ENCODE data around the gene MTMR3.

MTMR3 gene

DNA sequence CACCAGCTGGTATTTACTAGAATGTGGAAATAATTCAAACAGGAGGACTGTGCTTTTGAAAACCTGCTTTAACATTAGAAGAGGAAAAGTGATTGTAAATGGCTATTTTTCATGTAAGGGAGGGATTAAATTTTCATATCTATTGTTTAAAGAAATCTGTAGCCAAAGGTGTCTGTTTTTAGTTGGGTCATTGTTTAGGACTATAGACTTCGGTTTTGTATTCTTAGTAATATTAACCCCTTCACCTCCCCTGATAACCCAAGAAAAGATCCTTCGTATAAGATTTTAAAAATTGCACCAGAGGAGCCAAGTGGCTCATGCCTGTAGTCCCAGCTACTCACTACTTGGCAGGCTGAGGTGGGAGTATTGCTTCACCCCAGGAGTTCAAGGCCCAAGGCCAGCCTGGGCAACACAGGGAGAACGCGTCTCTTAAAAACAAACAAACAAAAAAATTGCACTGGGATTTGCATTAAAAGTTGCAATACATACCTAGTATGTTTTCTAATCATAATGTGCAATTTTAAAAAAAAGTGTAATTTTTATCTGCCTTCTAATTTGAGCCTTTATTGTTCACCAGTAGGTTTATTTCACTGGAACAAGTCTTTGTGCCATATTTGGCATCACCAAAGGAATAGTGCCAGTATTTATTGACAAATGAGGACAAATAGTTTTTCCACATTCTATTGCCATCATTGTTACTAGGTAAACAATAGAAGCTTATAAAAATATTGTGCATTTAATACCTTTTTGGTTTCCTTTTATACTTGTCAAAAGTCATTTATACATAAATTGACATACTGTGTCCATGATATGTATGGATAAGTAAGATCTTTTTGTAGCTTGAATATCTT lies 34.3 kb downstream of the MTMR3 start:
- DNase-seq = no peak

DNA sequence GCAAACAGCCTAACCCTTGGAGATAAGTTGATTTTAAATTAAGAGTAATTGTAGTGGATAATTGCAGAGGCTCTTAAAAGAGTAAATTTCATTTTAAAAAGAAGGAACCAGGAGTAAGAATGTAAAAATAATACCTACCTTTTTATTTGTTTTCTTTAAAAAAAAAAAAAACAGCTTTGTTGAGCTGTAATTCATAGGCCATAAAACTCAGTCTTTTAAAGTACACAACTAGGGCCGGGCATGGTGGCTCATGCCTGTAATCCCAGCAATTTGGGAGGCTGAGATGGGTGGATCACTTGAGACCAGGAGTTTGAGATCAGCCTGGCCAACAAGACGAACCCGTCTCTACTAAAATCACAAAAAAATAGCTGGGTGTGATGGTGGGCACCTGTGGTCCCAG lies 42.4 kb downstream of the MTMR3 start:
- no peak for DNase-seq

GRCh38 chr22:29926057-29926456 lies 43.1 kb downstream of the MTMR3 start:
- no peak for DNase-seq

GRCh38 chr22:29932136-29932535 lies 49.2 kb downstream of the MTMR3 start:
- DNase-seq = no peak

DNA sequence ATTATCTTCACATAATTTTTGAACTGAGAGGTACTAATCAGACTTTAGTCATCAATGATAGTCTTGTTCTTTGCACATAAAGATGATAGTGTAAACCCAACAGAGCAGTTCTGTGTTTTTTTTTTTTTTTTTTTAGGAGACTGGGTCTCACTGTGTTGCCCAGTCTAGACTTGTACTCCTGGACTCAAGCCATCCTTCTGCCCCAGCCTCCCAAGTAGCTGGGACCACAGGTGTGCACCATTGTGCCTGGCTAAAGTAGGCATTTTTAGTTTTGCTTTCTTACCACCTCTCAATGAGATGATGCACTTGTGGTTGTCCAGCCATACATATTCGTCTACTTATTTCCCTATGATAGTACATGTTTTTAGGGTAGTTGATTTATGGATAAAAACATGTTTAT lies 50.6 kb downstream of the MTMR3 start:
- no peak for DNase-seq

- DNase-seq = no peak
Observed at GRCh38 chr22:29934596-29934995, 51.6 kb downstream of the MTMR3 start.

- DNase-seq = no peak
Observed at GRCh38 chr22:29936186-29936585, 53.2 kb downstream of the MTMR3 start.

GRCh38 chr22:29937940-29938693 lies 55.1 kb downstream of the MTMR3 start:
- no peak for DNase-seq

DNA sequence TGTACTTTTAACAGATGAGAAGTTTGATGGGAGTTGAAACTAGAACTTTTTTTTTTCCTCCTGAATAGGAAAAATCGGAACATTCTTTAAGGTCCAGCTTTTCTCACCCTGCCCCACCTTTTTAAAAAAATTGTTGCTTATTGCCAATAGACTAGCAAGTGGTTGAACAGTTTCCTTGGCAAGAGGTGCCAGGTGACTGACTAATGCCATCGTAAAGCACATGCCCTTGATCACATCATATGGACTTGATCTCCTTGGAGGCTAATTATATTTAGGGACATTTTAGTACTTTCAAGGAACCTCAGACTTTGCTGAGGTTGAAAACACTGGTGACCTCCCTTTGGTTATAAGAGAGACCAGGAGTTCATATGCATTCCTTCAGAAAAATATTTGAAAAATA lies 57.6 kb downstream of the MTMR3 start:
- no peak for DNase-seq

DNA sequence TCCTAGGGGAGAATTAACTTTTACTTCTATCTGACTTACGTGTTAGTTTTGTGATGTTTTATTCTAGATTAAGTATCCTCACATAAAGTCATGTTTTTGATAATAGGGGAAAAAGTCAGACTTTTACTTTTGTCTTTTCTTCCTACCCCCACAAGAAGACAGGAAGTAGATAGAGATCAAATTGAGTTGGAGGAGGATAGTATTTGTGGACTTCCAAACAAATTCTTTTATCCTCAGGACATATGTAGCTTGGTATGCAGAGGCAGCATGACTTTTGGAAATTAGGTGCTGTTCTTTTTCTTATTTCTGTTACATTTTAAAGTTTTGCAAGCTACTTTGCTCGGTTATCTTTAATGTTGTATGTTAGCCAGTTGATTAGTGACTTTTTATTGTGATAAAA lies 61.4 kb downstream of the MTMR3 start:
- DNase-seq = no peak

GRCh38 chr22:29945435-29945834 lies 62.5 kb downstream of the MTMR3 start:
- no peak for DNase-seq

DNA sequence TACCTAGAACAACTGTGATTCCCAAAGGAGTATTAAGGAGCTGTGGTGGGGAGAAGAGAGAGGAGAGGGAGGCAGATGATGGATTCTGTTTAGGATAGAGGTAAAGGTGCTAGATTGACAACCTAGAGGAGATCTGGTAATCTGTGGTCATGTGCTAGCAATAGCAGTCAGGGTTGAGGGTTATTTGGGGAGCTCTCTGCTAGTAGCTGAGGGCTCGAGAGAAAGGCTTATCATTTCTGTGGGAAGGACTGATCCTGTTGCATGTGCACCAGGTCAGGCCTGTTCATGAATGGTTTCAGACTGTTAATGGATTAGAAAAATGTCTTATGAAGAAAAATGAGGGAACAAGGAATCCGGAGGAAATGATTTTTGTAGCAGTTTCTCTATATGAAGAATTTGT lies 63.2 kb downstream of the MTMR3 start:
- no peak for DNase-seq

GRCh38 chr22:29947410-29948384 lies 64.7 kb downstream of the MTMR3 start:
- DNase-seq = no peak

DNA sequence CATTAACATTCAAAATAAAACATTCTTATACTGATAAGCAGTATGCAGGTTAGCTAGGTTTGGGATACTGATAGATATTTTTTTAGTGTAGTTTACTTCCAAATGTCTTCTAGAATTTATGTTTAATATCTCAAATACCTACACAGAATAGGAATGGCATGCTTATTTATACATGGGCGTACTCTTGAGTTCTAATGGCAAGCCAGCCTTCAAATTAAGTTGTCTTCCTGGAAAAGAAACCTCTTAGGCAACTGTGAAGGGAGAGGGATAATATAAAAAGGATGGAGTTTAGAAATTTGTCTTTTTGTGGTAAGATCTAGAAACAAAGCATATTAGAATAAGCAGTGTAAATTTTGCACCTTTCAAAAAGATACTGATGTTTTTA lies 65.4 kb downstream of the MTMR3 start:
- no peak for DNase-seq

GRCh38 chr22:29949872-29950271 lies 66.9 kb downstream of the MTMR3 start:
- DNase-seq = no peak

DNA sequence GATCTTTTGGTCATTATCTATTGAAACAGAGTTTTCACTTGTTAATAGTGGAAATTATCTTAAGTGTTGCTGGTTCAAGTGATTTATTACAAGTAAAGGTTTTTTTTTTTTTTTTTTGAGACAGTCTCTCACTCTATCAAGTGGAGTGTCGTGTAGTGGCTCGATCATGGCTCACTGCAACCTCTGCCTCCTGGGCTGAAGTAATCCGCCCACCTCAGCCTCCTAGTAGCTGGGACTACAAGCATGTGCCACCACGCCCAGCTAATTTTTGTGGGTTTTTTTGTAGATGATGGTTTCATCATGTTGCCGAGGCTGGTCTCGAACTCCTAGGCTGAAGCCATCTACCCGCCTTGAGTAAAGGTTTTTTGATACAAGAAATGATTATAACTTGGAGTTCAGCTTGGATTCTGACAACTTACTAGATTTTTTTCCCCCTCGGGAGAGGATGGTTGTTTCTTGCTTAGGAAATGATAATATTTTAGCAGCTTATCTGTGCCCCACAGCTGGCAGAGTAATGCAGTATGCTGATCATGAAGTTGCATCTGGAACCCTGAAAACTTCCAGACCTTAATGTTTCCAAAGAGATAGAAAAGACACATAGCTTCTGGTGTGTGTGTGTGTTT lies 68.9 kb downstream of the MTMR3 start:
- no peak for DNase-seq

- DNase-seq = no peak
Observed at GRCh38 chr22:29954203-29954855, 71.4 kb downstream of the MTMR3 start.

GRCh38 chr22:29956680-29957079 lies 73.7 kb downstream of the MTMR3 start:
- DNase-seq = no peak

- no peak for DNase-seq
Observed at GRCh38 chr22:29958170-29958569, 75.2 kb downstream of the MTMR3 start.

DNA sequence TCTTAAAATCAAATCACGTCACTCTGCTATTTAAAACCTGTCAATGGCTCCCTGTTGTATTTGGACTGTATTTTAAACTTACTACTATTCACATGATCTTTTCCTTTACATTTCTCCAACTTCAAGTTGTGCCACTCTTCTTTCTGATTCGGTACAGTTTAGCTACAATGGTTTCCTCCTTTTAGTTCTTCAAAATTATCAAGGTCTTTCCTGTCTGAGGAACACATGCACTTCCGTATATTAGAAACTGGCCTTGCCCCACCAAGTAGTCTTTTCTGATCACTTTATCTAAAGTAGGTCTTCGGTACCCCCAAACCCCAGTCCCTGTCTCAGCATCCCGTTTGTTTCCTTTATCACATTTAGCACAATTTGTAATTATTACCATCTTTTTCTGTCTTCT lies 81.8 kb downstream of the MTMR3 start:
- DNase-seq = no peak

DNA sequence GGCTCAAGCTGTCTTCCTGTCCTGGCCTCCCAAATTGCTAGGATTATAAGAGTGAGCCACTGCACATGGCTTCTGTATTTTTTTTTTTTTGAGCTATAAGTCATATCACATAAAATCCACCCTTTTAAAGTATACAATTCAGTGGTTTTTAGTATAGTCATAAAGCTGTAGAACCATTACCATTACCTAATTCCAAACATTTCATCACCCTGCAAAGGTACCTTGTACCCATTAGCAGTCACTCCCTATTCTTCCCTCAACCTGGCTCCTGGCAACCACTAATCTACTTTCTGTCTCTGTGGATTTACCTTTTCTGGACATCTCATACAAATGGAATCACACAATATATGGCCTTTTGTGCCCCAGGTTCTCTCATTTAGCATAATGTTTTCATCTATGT lies 84.5 kb downstream of the MTMR3 start:
- no peak for DNase-seq

GRCh38 chr22:29971607-29972006 lies 88.6 kb downstream of the MTMR3 start:
- no peak for DNase-seq

All from NCI-H2227 treated with DMSO at 0.1 percent for 48 hours (cell line).